SK-N-SH (cell line): ENCODE measurements around the gene HEMK1. TPM values are rescaled to one million over a fixed set of nuclear protein-coding genes. Genes with fewer than 3 reads are reported as not detected.

Experiments used
- CTCF ChIA-PET: fragments of 300-600, 350-600 bp; formaldehyde crosslinking; extraction: SDS; loops from one replicate; lab custom pipeline; 2021; lab: Yijun Ruan, JAX
- POLR2A ChIA-PET: fragments of 350-600 bp; sonication (Branson Sonifier 250); formaldehyde crosslinking; extraction: SDS; loops from one replicate; lab custom pipeline; 2020; ENCODE audit warnings: antibody characterized with exemption, inconsistent platforms; lab: Yijun Ruan, JAX
- DNase-seq: peaks from one replicate; pipeline ENCODE4 v3.0.0; 2012
- H2AFZ ChIP-seq: fragments of 200-600 bp; sonication (generic); 2 replicates; pipeline ENCODE4 v1.8.1; 2016; ENCODE audit warnings: antibody characterized with exemption, mild to moderate bottlenecking, low read depth
- H3F3A ChIP-seq: fragments of 200-600 bp; sonication (generic); replicated peaks from 2 replicates; pipeline ENCODE3; 2016; ENCODE audit warnings: antibody characterized with exemption, mild to moderate bottlenecking; ENCODE audit not compliant: insufficient read depth
- H3K27ac ChIP-seq, 2 experiments: fragments of 200-500 bp in 1 of 2; fragments of 200-600 bp in 1 of 2; sonication (Bioruptor generic) in 1 of 2; sonication (generic), shearing (Covaris generic) in 1 of 2; 2 replicates each; pipeline versions ENCODE4 v1.5.1 to v1.6.1; 2014 to 2016; ENCODE audit warnings: low read depth in 2 of 2, inconsistent platforms in 1 of 2, low read length in 1 of 2, mild to moderate bottlenecking in 1 of 2, mixed read lengths in 1 of 2
- H3K27me3 ChIP-seq: fragments of 200-600 bp; sonication (generic), shearing (Covaris generic); 2 replicates; pipeline ENCODE4 v1.6.1; 2016; ENCODE audit warnings: mixed run types; ENCODE audit not compliant: insufficient read depth
- H3K36me3 ChIP-seq, 2 experiments: fragments of 200-500 bp in 1 of 2; fragments of 200-600 bp in 1 of 2; sonication (Bioruptor generic) in 1 of 2; sonication (generic) in 1 of 2; replicated peaks in 1 of 2; 2 replicates each; pipeline versions ENCODE3 to v1.5.1; 2014 to 2016; ENCODE audit warnings: low read length in 1 of 2, mild to moderate bottlenecking in 1 of 2; ENCODE audit not compliant: insufficient read depth in 2 of 2, control insufficient read depth in 1 of 2
- H3K4me1 ChIP-seq, 2 experiments: fragments of 200-500 bp in 1 of 2; fragments of 200-600 bp in 1 of 2; sonication (Bioruptor generic) in 1 of 2; sonication (generic), shearing (Covaris generic) in 1 of 2; 2 replicates each; pipeline versions ENCODE4 v1.5.1 to v1.6.1; 2014 to 2016; ENCODE audit warnings: low read depth in 1 of 2, low read length in 1 of 2, mixed run types in 1 of 2; ENCODE audit not compliant: insufficient read depth in 2 of 2, control insufficient read depth in 1 of 2
- H3K4me2 ChIP-seq: fragments of 200-600 bp; sonication (generic), shearing (Covaris generic); 2 replicates; pipeline ENCODE4 v1.6.1; 2017; ENCODE audit warnings: mixed run types
- H3K4me3 ChIP-seq, 2 experiments: fragments of 200-500 bp in 1 of 2; fragments of 200-600 bp in 1 of 2; sonication (Bioruptor generic) in 1 of 2; sonication (generic), shearing (Covaris generic) in 1 of 2; 2 replicates each; pipeline versions ENCODE4 v1.5.1 to v1.8.1; 2014 to 2016; ENCODE audit warnings: low read depth in 2 of 2, inconsistent platforms in 1 of 2, low read length in 1 of 2, mild to moderate bottlenecking in 1 of 2, mixed read lengths in 1 of 2, moderate library complexity in 1 of 2
- H3K79me2 ChIP-seq: fragments of 200-600 bp; sonication (generic); 2 replicates; pipeline ENCODE4 v1.8.1; 2017; ENCODE audit warnings: mild to moderate bottlenecking; ENCODE audit not compliant: insufficient read depth
- H3K9ac ChIP-seq: fragments of 200-600 bp; sonication (generic); 2 replicates; pipeline ENCODE4 v1.6.1; 2017; ENCODE audit warnings: mixed run types
- H3K9me2 ChIP-seq: fragments of 200-600 bp; sonication (generic); 2 replicates; pipeline ENCODE4 v1.6.1; 2017; ENCODE audit warnings: mixed run types
- H3K9me3 ChIP-seq: fragments of 200-600 bp; sonication (generic); 2 replicates; pipeline ENCODE4 v1.6.1; 2017; ENCODE audit warnings: mixed run types, mild to moderate bottlenecking, moderate library complexity
- H4K20me1 ChIP-seq: fragments of 200-600 bp; sonication (generic); 2 replicates; pipeline ENCODE4 v1.6.1; 2017; ENCODE audit warnings: mild to moderate bottlenecking, mixed run types; ENCODE audit not compliant: insufficient read depth
- CHD2 ChIP-seq: fragments of 150-350 bp; IDR thresholded peaks from 2 replicates; pipeline ENCODE4 v1.6.1; 2018; ENCODE audit warnings: low read length; ENCODE audit not compliant: partially characterized antibody
- CTCF ChIP-seq: fragments of 200-600 bp; sonication (generic); IDR thresholded peaks from 2 replicates; pipeline ENCODE4 v1.6.1; 2017; ENCODE audit warnings: antibody characterized with exemption, mild to moderate bottlenecking, moderate library complexity
- EP300 ChIP-seq, 2 experiments: IDR thresholded peaks; 2 replicates each; pipeline versions ENCODE4 v1.4.0 to v1.6.1; 2012; ENCODE audit warnings: borderline replicate concordance in 1 of 2, low read depth in 1 of 2, low read length in 1 of 2
- FOXJ3 ChIP-seq: sonication (generic); formaldehyde crosslinking; IDR thresholded peaks from 2 replicates; pipeline ENCODE4 v1.5.1; 2020; ENCODE audit warnings: mild to moderate bottlenecking, missing genetic modification reagents
- MAX ChIP-seq: IDR thresholded peaks from 2 replicates; pipeline ENCODE4 v1.4.0; 2012; ENCODE audit warnings: low read depth
- MEF2A ChIP-seq: IDR thresholded peaks from 2 replicates; pipeline ENCODE4 v1.4.0; 2012; ENCODE audit warnings: low read depth, borderline replicate concordance
- RAD21 ChIP-seq: IDR thresholded peaks from 2 replicates; pipeline ENCODE4 v1.6.1; 2012; ENCODE audit warnings: mild to moderate bottlenecking, low read length
- RXRA ChIP-seq: IDR thresholded peaks from 2 replicates; pipeline ENCODE4 v1.4.0; 2012; ENCODE audit warnings: low read depth, mild to moderate bottlenecking, borderline replicate concordance
- SMC3 ChIP-seq: IDR thresholded peaks from 2 replicates; pipeline ENCODE4 v1.6.1; 2012; ENCODE audit warnings: low read depth, low read length, improper control_type of control experiment
- YY1 ChIP-seq: IDR thresholded peaks from 2 replicates; pipeline ENCODE4 v1.4.0; 2012; ENCODE audit warnings: low read depth, mild to moderate bottlenecking
- WGBS: methylation state at CpG from one replicate; pipeline ENCODE4 v1.1.6; 2017; ENCODE audit warnings: low lambda C conversion rate; 5-methylcytosine and 5-hydroxymethylcytosine counted together
- polyA plus RNA-seq, 3 experiments: library from polyadenylated mRNA; depleted of rRNA; stranded (reverse); fragments of >200 nt; gene quantifications; 2 replicates each; pipeline ENCODE4 v1.2.3, GENCODE V29; 2012

Gene HEMK1
- polyA plus RNA-seq, 1 of the 3 experiments (the other 2 are of a cell fraction): 15.4 TPM

GRCh38 chr3:50539356-50540286 is 29.7 kb upstream of the HEMK1 start:
- CTCF ChIA-PET: interaction anchor here (0.7 to 22.6 kb wide), 13 partner anchors 8 to 293 kb away, joined by 3 to 499 read pairs (median 6); no protein-coding TSS in a partner anchor
- no peaks in the 10 kb centered on the region for H3K79me2 ChIP-seq
- no peaks in the 10 kb centered on the region for H3K36me3 ChIP-seq
- no peak overlapping the region for H3K4me3 ChIP-seq
- H3K9me2 ChIP-seq: no peaks in the 10 kb centered on the region
- no peak overlapping the region for H3K4me2 ChIP-seq
- no peaks in the 10 kb centered on the region for H3F3A ChIP-seq
- H3K9ac ChIP-seq: no peak overlapping the region
- TF ChIP-seq CTCF (no peak), MEF2A (no peak), CHD2 (no peak), YY1 (no peak), FOXJ3 (CRISPR knock-in tag) (no peak), MAX (no peak), RXRA (no peak), EP300 (IDR thresholded peaks at IDR 0.05; ENCODE audit: borderline replicate concordance in 1 of 2, low read depth in 1 of 2, low read length in 1 of 2) (no peak)
- no peak overlapping the region for H2AFZ ChIP-seq
- no peak for DNase-seq
- H3K4me1 ChIP-seq: peaks cover 0 to 30% of the 10 kb centered on the region in 2 experiments; a peak in 1 of 4 replicates
- peaks cover 13% of the 10 kb centered on the region for H3K27me3 ChIP-seq
- POLR2A ChIA-PET: no interaction called here
- no peaks in the 10 kb centered on the region for H4K20me1 ChIP-seq
- WGBS: 48% methylated on average over 10 of the region's 18 CpGs
- no peak overlapping the region for H3K27ac ChIP-seq
- H3K9me3 ChIP-seq: no peaks in the 10 kb centered on the region

GRCh38 chr3:50542177-50543034 is 26.9 kb upstream of the HEMK1 start:
- no peak overlapping the region for H3K4me2 ChIP-seq
- TF ChIP-seq CTCF (peak; percentile 86), RAD21 (peak; percentile 88), EP300 (IDR thresholded peaks at IDR 0.05; ENCODE audit: borderline replicate concordance in 1 of 2, low read depth in 1 of 2, low read length in 1 of 2) (no peak), SMC3 (peak; percentile 93)
- DNase-seq: peak; percentile 89
- H3K9ac ChIP-seq: no peak overlapping the region
- 50% methylated on average over 2 of the region's 2 CpGs for WGBS
- H4K20me1 ChIP-seq: no peaks in the 10 kb centered on the region
- H3K9me2 ChIP-seq: no peaks in the 10 kb centered on the region
- no peaks in the 10 kb centered on the region for H3K36me3 ChIP-seq
- no peak overlapping the region; a peak in 1 of 4 replicates for H3K27ac ChIP-seq
- H2AFZ ChIP-seq: no peak overlapping the region
- ChIA-PET CTCF (interaction anchor here (0.5 to 22.6 kb wide), 61 partner anchors 8 to 339 kb away, joined by 3 to 499 read pairs (median 6); partner anchors contain the start of genes CACNA2D2, CISH, CYB561D2 and HEMK1), POLR2A (interaction anchor here (0.6 to 1.2 kb wide), 2 partner anchors 188 to 192 kb away, joined by 3 read pairs; partner anchors contain the start of genes CYB561D2 and NPRL2)
- no peaks in the 10 kb centered on the region for H3F3A ChIP-seq
- peaks cover 6% of the 10 kb centered on the region; the same call in 1 of the 2 replicates for H3K27me3 ChIP-seq
- peaks cover 0 to 43% of the 10 kb centered on the region in 2 experiments; a peak in 1 of 4 replicates for H3K4me1 ChIP-seq
- no peak overlapping the region; a peak in 1 of 4 replicates for H3K4me3 ChIP-seq
- no peaks in the 10 kb centered on the region for H3K9me3 ChIP-seq
- no peaks in the 10 kb centered on the region for H3K79me2 ChIP-seq
